Fibroblast of mammary gland (primary cell): Measurements from ENCODE around the gene FHOD3.

Experiments used
- DNase-seq: peaks from one replicate; pipeline ENCODE4 v3.0.0-alpha.2; 2010; ENCODE audit warnings: low read depth
- H3K4me3 ChIP-seq: 2 replicates; pipeline ENCODE4 v1.5.1; 2011; ENCODE audit warnings: low read depth, mild to moderate bottlenecking, low read length, moderate library complexity; ENCODE audit not compliant: control insufficient read depth
- TF ChIP-seq, protein P1 (sequence below): conservative IDR thresholded peaks from 2 replicates; pipeline ENCODE4 v1.5.1; 2011; ENCODE audit warnings: low read depth, low read length, inconsistent platforms; ENCODE audit not compliant: control insufficient read depth, insufficient read depth

Gene FHOD3

DNA sequence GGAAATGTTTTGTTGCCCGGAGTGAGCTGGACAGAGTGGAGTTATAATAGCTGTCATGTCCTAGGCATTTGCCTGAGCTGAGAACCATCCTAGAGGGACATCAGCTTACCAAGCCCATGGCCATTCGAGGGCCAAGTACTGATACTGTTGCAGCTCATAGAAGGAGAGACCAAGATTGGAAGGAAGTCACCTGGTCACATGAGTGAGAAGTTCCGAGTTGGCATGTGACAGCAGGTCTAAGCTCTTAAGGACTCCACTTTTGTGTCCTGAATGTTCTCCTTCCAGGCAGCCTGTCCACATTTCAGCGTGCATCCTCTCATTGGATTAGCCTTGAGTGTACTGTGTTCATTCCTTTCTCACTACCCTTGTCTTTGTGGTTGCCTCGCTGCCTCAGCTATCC lies 4.4 kb downstream of the FHOD3 start:
- TF ChIP-seq, protein P1, sequence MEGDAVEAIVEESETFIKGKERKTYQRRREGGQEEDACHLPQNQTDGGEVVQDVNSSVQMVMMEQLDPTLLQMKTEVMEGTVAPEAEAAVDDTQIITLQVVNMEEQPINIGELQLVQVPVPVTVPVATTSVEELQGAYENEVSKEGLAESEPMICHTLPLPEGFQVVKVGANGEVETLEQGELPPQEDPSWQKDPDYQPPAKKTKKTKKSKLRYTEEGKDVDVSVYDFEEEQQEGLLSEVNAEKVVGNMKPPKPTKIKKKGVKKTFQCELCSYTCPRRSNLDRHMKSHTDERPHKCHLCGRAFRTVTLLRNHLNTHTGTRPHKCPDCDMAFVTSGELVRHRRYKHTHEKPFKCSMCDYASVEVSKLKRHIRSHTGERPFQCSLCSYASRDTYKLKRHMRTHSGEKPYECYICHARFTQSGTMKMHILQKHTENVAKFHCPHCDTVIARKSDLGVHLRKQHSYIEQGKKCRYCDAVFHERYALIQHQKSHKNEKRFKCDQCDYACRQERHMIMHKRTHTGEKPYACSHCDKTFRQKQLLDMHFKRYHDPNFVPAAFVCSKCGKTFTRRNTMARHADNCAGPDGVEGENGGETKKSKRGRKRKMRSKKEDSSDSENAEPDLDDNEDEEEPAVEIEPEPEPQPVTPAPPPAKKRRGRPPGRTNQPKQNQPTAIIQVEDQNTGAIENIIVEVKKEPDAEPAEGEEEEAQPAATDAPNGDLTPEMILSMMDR = no peak
- DNase-seq = no peak
- H3K4me3 ChIP-seq = no peak overlapping the region

DNA sequence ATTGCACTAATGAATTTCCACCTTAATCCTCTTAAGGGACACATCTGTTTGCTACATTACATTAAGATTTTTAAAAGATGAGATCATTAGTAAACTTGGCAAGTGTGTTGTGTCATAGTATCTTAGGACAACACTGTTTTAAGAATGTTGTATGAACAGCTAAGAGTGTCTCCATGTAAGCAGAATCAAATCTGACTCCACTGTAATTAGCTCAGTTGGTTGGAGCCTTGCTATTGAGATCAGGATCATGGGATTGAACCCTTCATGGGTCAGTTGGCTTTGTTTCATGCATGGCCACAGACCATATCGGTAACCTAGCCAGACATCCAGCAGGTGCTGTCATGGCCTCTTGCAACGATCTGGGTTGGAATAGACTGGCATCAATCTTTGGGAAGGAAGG lies 5.2 kb downstream of the FHOD3 start:
- peak; percentile 43 for DNase-seq
- H3K4me3 ChIP-seq = no peak overlapping the region
- TF ChIP-seq, protein P1 = no peak

DNA sequence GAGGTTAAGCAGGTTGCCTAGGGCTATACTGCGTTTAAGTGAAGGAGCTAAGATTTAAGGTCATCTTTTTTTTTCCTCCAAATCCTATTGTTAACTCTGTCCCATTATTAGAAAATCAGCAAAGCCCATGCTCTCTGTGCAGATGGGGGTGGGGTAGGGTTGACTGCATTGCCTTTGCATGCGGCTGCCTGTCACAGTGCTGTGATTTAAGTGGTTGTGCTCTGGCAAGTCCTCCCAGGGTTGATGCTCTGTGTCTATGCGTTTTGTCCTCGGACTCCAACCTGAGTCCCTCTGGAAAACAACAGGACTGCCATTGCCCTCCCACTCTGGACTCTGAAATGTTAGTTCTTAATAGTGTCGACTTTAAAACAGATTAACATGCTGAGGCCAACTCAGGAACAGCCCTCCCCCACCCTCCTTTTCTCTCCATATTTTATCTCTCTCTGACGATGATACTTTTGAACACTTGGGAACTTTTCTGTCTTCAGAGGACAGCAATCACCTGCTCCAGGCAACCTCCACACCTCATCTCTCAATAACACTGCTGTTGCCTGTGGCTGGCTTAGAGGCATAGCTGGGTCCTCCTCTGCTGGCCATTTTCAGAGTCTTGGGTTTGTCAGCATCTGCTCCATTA lies 5.8 kb downstream of the FHOD3 start:
- no peak overlapping the region for H3K4me3 ChIP-seq

DNA sequence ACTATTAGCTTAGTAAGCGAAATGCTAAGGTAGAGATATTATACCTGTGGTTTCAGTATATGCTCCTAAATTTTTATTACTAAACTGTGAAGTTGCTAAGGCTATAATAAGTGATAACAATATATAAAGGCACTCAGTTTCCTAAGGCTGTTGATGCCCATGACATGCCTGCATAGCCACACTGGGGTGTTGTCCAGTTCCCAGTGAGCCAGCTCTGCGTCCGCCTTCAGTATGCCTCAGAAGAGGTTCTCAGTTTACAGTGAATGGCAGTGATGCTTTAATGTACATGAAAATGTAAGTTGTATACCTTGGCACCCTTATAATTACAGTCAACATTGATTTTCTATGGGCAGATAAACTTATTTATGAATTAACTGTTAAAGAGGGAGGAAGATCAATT lies 7.2 kb downstream of the FHOD3 start:
- no peak overlapping the region for H3K4me3 ChIP-seq
- no peak for DNase-seq
- TF ChIP-seq, protein P1 = no peak

More for the DNA sequence above, 5.8 kb downstream of the FHOD3 start:
- TF ChIP-seq, protein P1 = no peak
- no peak for DNase-seq

DNA sequence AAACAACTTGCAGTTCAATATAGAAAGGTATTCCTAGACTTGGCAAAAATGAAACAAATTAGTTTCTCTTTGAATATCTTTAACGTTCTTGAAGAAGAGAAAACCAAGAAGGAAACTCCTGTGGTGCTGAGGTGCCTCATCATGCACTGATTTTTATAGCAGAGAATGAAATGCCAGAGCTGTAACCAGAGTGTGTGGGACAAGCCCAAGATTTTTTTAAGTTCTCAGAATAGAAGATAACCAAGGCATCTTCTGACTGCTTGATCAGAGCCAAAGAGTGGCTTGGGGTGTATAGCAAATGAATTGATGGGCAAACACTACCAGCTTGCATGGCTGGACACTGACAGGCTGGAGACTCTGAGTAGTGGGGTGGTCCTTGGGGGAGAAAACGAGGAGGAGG lies 7.9 kb downstream of the FHOD3 start:
- H3K4me3 ChIP-seq = no peak overlapping the region
- no peak for DNase-seq
- TF ChIP-seq, protein P1 = no peak

DNA sequence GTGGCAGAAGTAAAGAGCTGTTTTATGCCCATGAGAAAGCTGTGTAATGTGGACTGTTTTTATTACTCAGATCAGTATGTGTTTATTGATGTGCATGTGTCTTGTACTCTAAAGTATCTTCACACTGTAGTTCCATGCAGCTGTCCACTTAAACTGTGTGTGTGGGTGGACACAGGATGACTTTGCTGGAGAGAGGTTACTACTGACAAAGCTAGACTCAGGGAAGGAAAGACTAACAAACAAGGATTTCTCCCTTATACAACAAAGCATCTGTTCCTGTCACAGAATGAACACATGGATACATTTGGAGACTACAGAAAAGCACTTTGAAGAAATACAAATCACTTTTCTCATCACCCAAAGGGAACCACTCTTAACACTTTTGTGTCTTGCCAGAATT lies 10.0 kb downstream of the FHOD3 start:
- DNase-seq = peak; percentile 55
- TF ChIP-seq, protein P1 = no peak
- no peak overlapping the region for H3K4me3 ChIP-seq
